ACC112 (cell line): ENCODE results near the gene SHISA5.

ENCODE experiments used
- H2AFZ ChIP-seq: fragments of 200-600 bp; sonication (generic); one replicate; pipeline ENCODE4 v1.6.0; 2017; ENCODE audit warnings: antibody characterized with exemption, low read length; ENCODE audit not compliant: unreplicated experiment
- H3K27ac ChIP-seq: fragments of 200-600 bp; sonication (generic); 2 replicates; pipeline ENCODE4 v1.5.1; 2014; ENCODE audit warnings: low read depth, mild to moderate bottlenecking, antibody characterized with exemption, low read length, moderate library complexity
- H3K27me3 ChIP-seq: fragments of 200-600 bp; sonication (generic); 2 replicates; pipeline ENCODE4 v1.6.1; 2014; ENCODE audit warnings: mild to moderate bottlenecking, antibody characterized with exemption, low read length, moderate library complexity, mixed read lengths; ENCODE audit not compliant: insufficient read depth
- H3K36me3 ChIP-seq: fragments of 200-600 bp; sonication (generic); 2 replicates; pipeline ENCODE4 v1.6.1; 2016; ENCODE audit warnings: mild to moderate bottlenecking, antibody characterized with exemption, low read length, moderate library complexity, mixed read lengths; ENCODE audit not compliant: insufficient read depth
- H3K4me1 ChIP-seq: fragments of 200-600 bp; sonication (generic); one replicate; pipeline ENCODE4 v1.6.1; 2016; ENCODE audit warnings: low read length, mixed read lengths; ENCODE audit not compliant: insufficient read depth, unreplicated experiment, control insufficient read depth
- H3K4me3 ChIP-seq: fragments of 200-600 bp; sonication (generic); 2 replicates; pipeline ENCODE4 v1.5.1; 2014; ENCODE audit warnings: mild to moderate bottlenecking, low read depth, low read length
- H3K79me2 ChIP-seq: fragments of 200-600 bp; sonication (generic); one replicate; pipeline ENCODE4 v1.6.0; 2016; ENCODE audit warnings: low read length; ENCODE audit not compliant: control insufficient read depth, unreplicated experiment, insufficient read depth

The SHISA5 gene

DNA sequence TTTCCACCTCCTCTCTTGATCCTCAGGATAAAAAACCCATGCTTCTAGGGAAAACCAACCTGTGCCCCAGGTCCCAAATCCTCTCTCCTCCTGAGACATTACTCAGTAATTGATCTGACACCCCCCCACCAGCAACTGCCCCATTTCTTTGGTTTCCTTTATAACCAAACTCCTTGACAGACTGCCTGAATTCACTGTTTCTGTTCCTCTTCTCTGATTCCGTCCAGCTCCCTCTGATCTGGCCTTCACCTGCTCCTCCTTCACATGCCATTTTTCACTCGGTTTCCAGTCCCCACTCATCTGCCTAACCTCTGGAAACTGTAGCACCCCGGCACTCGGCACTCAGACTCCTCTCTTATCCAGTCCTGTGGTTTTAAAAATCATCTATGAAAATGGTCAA, 66.2 kb downstream of the SHISA5 start:
- Histone ChIP-seq H3K4me1 (peaks cover 32% of the 10 kb centered on the region), H3K79me2 (peaks cover 42% of the 10 kb centered on the region), H3K27ac (no peak overlapping the region), H3K27me3 (no peaks in the 10 kb centered on the region), H3K36me3 (peaks cover 13% of the 10 kb centered on the region; the same call in 1 of the 2 replicates), H3K4me3 (no peak overlapping the region), H2AFZ (no peak overlapping the region)

GRCh38 chr3:48436855-48437254, 67.1 kb downstream of the SHISA5 start:
- Histone ChIP-seq H3K36me3 (peaks cover 15% of the 10 kb centered on the region; the same call in 1 of the 2 replicates), H3K79me2 (peaks cover 35% of the 10 kb centered on the region), H3K4me3 (no peak overlapping the region), H3K4me1 (peaks cover 29% of the 10 kb centered on the region), H2AFZ (no peak overlapping the region), H3K27ac (no peak overlapping the region), H3K27me3 (no peaks in the 10 kb centered on the region)

- Histone ChIP-seq H3K27me3 (no peaks in the 10 kb centered on the region), H3K4me3 (no peak overlapping the region), H3K4me1 (peaks cover 25% of the 10 kb centered on the region), H3K36me3 (peaks cover 12% of the 10 kb centered on the region; the same call in 1 of the 2 replicates), H3K79me2 (peaks cover 31% of the 10 kb centered on the region), H2AFZ (no peak overlapping the region), H3K27ac (no peak overlapping the region)
Measured at GRCh38 chr3:48436477-48436787, 67.5 kb downstream of the SHISA5 start.

DNA sequence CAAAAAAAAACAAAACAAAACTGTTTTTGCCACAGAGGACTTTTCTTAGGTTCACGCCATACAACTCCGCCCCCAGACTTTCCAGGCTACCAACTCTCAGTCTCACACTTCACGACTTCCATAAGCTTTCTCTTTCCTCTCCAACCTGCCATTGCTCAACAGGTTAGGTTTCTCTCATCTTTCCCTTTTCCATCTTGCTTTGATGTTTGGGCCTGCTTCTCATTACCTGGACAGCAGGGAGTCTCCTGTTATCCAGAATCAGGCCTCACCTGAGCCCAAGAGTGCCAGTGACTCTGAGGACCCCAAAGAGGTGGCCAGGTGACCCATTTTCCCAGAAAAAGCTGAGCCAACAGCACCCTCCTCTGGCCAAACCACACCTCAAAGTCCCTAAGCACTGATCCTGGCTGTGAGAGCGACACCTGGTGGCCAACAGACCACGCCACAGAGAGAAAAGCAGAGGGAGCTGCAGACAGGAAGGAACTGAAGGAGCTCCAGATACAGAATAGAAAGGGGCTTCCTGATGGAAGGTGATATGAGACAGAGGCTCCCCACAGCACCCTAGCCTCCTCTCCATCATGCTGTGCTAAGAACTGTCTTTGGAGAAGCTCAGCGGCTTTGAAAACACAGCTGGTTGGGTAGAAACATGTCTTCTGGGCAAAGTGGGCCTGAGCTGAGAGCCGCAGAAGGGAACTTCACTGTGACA, 68.0 kb downstream of the SHISA5 start:
- Histone ChIP-seq H3K27me3 (no peaks in the 10 kb centered on the region), H3K4me1 (peaks cover 23% of the 10 kb centered on the region), H3K27ac (no peak overlapping the region), H2AFZ (no peak overlapping the region), H3K4me3 (no peak overlapping the region), H3K36me3 (peaks cover 12% of the 10 kb centered on the region; the same call in 1 of the 2 replicates), H3K79me2 (peaks cover 26% of the 10 kb centered on the region)

GRCh38 chr3:48435223-48435595, 68.8 kb downstream of the SHISA5 start:
- peaks cover 19% of the 10 kb centered on the region for H3K79me2 ChIP-seq
- H3K36me3 ChIP-seq: peaks cover 12% of the 10 kb centered on the region; the same call in 1 of the 2 replicates
- no peak overlapping the region for H3K4me3 ChIP-seq
- no peaks in the 10 kb centered on the region for H3K27me3 ChIP-seq
- H3K27ac ChIP-seq: no peak overlapping the region
- H3K4me1 ChIP-seq: peaks cover 26% of the 10 kb centered on the region
- no peak overlapping the region for H2AFZ ChIP-seq

DNA sequence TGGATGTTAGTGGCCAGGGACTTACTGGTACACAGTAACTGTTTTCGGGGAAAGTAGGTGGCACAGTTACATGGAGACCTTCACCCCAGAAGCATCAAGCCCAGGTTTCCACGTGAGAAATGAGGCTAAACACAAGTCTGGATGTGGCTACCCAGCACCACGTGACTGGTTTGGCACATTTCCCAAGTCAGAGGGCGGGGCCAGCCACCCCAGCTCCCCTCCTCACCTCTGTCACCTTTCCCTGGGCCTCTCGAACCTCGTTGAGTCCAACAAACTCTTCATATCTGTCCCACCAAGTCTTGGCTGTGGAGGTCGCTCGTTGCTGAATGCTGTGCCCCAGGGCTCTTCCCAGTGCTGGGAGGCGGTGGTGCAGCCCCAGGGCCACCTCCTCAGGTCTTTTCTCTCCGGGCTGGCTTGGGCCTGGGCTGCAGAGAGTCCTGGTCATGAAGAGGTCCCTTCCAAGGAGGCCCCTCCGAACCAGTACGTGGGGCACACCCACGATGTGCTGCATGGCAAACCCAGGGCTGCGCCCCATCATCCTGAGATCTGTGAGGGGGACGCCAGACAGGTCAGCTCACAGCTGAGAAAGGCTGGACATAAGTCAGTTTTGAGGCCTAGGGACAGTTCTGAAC, 69.3 kb downstream of the SHISA5 start:
- H3K36me3 ChIP-seq: peaks cover 12% of the 10 kb centered on the region; the same call in 1 of the 2 replicates
- H3K4me1 ChIP-seq: peaks cover 31% of the 10 kb centered on the region
- H3K27me3 ChIP-seq: no peaks in the 10 kb centered on the region
- no peak overlapping the region for H2AFZ ChIP-seq
- no peak overlapping the region for H3K4me3 ChIP-seq
- H3K79me2 ChIP-seq: peaks cover 16% of the 10 kb centered on the region
- H3K27ac ChIP-seq: peak overlapping the region; percentile 41; the same call in 1 of the 2 replicates

- no peak overlapping the region for H3K4me3 ChIP-seq
- no peak overlapping the region for H3K27ac ChIP-seq
- H2AFZ ChIP-seq: no peak overlapping the region
Measured at GRCh38 chr3:48433472-48434118, 70.4 kb downstream of the SHISA5 start.

GRCh38 chr3:48432411-48433371, 71.3 kb downstream of the SHISA5 start:
- H3K27me3 ChIP-seq: no peaks in the 10 kb centered on the region
- H3K4me1 ChIP-seq: peaks cover 32% of the 10 kb centered on the region
- no peak overlapping the region for H3K27ac ChIP-seq

More at GRCh38 chr3:48433472-48434118, 70.4 kb downstream of the SHISA5 start:
- Histone ChIP-seq H3K79me2 (peaks cover 5% of the 10 kb centered on the region), H3K4me1 (peaks cover 32% of the 10 kb centered on the region), H3K27me3 (no peaks in the 10 kb centered on the region), H3K36me3 (peaks cover 12% of the 10 kb centered on the region; the same call in 1 of the 2 replicates)

DNA sequence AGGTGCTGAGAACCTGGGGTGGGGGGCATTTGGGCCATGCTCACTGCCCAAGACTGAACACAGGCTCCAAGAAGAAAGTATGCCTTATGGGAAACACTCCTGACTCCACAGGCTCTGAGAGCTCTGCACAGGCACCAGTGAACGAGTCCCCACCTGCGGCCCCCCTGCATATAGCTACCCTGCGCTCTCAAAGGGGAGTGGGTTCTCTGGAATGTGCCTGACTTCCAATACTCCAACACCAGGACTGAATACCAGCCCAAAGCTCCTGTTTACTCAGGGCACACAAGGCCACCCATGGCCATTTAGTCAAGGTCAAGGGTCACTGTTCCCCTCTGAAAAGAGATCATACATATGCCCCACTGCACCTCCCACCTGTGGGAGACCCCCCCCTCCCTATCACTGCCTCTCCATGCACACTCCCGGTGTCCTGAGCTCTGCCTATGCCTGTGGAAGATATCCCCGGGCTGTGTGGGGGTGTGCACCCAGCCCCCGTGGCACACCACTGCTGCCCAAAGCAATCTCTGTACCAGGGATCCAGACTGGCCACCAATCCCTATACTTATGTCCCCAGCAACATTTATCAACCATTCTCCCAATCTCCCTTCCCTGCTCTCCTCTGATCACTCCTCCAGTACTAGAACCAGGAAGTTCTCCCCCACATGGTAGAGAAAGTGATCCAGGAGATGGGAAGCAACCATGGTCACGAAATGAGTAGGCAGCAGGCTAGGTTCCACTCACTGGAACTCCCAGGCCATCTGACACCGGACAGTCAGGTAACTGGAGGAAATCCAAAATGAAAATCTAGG, 72.5 kb downstream of the SHISA5 start:
- peaks cover 12% of the 10 kb centered on the region; the same call in 1 of the 2 replicates for H3K36me3 ChIP-seq

More at GRCh38 chr3:48432411-48433371, 71.3 kb downstream of the SHISA5 start:
- Histone ChIP-seq H3K36me3 (peaks cover 12% of the 10 kb centered on the region; the same call in 1 of the 2 replicates), H3K4me3 (no peak overlapping the region), H3K79me2 (peaks cover 3% of the 10 kb centered on the region), H2AFZ (no peak overlapping the region)

More for the DNA sequence above, 72.5 kb downstream of the SHISA5 start:
- Histone ChIP-seq H3K27me3 (no peaks in the 10 kb centered on the region), H2AFZ (no peak overlapping the region), H3K27ac (no peak overlapping the region), H3K4me1 (peaks cover 41% of the 10 kb centered on the region), H3K4me3 (no peak overlapping the region), H3K79me2 (peaks cover 3% of the 10 kb centered on the region)
